K562 (cell line): ENCODE measurements around the gene PI16.

Experiments
- CTCF ChIP-seq, 3 experiments: IDR thresholded peaks in 2 of 3; conservative IDR thresholded peaks in 1 of 3; 2 replicates each; pipeline ENCODE4 v1.5.1; 2011 to 2012; ENCODE audit warnings: low read length in 3 of 3, mild to moderate bottlenecking in 3 of 3, control low read depth in 2 of 3, improper control_type of control experiment in 1 of 3, inconsistent platforms in 1 of 3, low read depth in 1 of 3, mixed read lengths in 1 of 3, moderate library complexity in 1 of 3; ENCODE audit not compliant: insufficient read depth in 2 of 3
- EZH2 ChIP-seq: IDR thresholded peaks from 2 replicates; pipeline ENCODE4 v1.6.1; 2012; ENCODE audit warnings: low read depth, mild to moderate bottlenecking, inconsistent platforms, low read length, borderline replicate concordance

GRCh38 chr6:36976509-36976908, 22.0 kb downstream of the PI16 start:
- TF ChIP-seq CTCF (IDR thresholded peaks at IDR 0.05 in 2 of 3, conservative IDR thresholded peaks at IDR 0.05 in 1 of 3; ENCODE audit: insufficient read depth in 2 of 3, low read depth in 1 of 3, low read length in 3 of 3): no peak
- no peak for TF ChIP-seq EZH2
